Stimulated activated effector memory CD8-positive, alpha-beta T cell treated with anti-CD3 and anti-CD28 coated beads, Interleukin-12 subunit alpha, Interleukin-12 subunit beta, amount 100 ng/mL, for 72 hours (primary cell): ENCODE measurements around the gene DOC2A.

ENCODE experiments used
- ATAC-seq: fragments of 150-1000 bp; cut with Tn5 transposase; 2 replicates; pipeline ENCODE4 v1.10.0; 2021
- DNase-seq, 2 donors: peaks; one replicate each; pipeline ENCODE4 v3.0.0; 2021 to 2022; ENCODE audit warnings: low spot score in 2 of 2
- H3K27ac Mint-ChIP-seq: one replicate; pipeline ENCODE4 v1.8.0; 2022; ENCODE audit warnings: mild to moderate bottlenecking, mixed read lengths
- H3K36me3 Mint-ChIP-seq: one replicate; pipeline ENCODE4 v1.8.0; 2022; ENCODE audit warnings: mild to moderate bottlenecking, mixed read lengths
- H3K4me1 Mint-ChIP-seq: one replicate; pipeline ENCODE4 v1.8.0; 2022; ENCODE audit warnings: mixed read lengths
- H3K4me3 Mint-ChIP-seq: one replicate; pipeline ENCODE4 v1.8.0; 2022; ENCODE audit warnings: mild to moderate bottlenecking, mixed read lengths
- H3K9me3 Mint-ChIP-seq: one replicate; pipeline ENCODE4 v1.8.0; 2022; ENCODE audit warnings: mixed read lengths

Gene DOC2A

GRCh38 chr16:29978081-29978480, 32.7 kb downstream of the DOC2A start:
- ATAC-seq (no peak), DNase-seq (no peak)
- H3K9me3 Mint-ChIP-seq, result no peaks in the 10 kb centered on the region
- peaks cover 71% of the 10 kb centered on the region for H3K36me3 Mint-ChIP-seq
- peak overlapping the region; percentile 1 for H3K27ac Mint-ChIP-seq
- H3K4me3 Mint-ChIP-seq, result no peak overlapping the region
- peaks cover 48% of the 10 kb centered on the region for H3K4me1 Mint-ChIP-seq

- no peak for ATAC-seq
- no peak overlapping the region for H3K4me3 Mint-ChIP-seq
- H3K4me1 Mint-ChIP-seq, result peaks cover 49% of the 10 kb centered on the region
- H3K36me3 Mint-ChIP-seq, result peaks cover 63% of the 10 kb centered on the region
- H3K9me3 Mint-ChIP-seq, result no peaks in the 10 kb centered on the region
- H3K27ac Mint-ChIP-seq, result peak overlapping the region; percentile 95
- no peak for DNase-seq
Observed at GRCh38 chr16:29977063-29977825, 33.6 kb downstream of the DOC2A start.

GRCh38 chr16:29975811-29976511, 34.9 kb downstream of the DOC2A start:
- peak overlapping the region; percentile 95 for H3K27ac Mint-ChIP-seq
- peak overlapping the region; percentile 97 for H3K4me3 Mint-ChIP-seq
- ATAC-seq (no peak), DNase-seq (no peak)
- no peaks in the 10 kb centered on the region for H3K9me3 Mint-ChIP-seq
- peaks cover 56% of the 10 kb centered on the region for H3K36me3 Mint-ChIP-seq
- H3K4me1 Mint-ChIP-seq, result peaks cover 49% of the 10 kb centered on the region

GRCh38 chr16:29975134-29975538, 35.7 kb downstream of the DOC2A start:
- H3K4me1 Mint-ChIP-seq, result peaks cover 49% of the 10 kb centered on the region
- peaks cover 54% of the 10 kb centered on the region for H3K36me3 Mint-ChIP-seq
- H3K9me3 Mint-ChIP-seq, result no peaks in the 10 kb centered on the region
- H3K4me3 Mint-ChIP-seq, result peak overlapping the region; percentile 97
- ATAC-seq, result no peak
- H3K27ac Mint-ChIP-seq, result peak overlapping the region; percentile 95
- no peak for DNase-seq

- Mint-ChIP-seq H3K4me3 (peak overlapping the region; percentile 97), H3K27ac (peak overlapping the region; percentile 95), H3K36me3 (peaks cover 52% of the 10 kb centered on the region), H3K4me1 (peaks cover 47% of the 10 kb centered on the region), H3K9me3 (no peaks in the 10 kb centered on the region)
- ATAC-seq (no peak), DNase-seq (no peak)
Observed at GRCh38 chr16:29974291-29975133, 36.3 kb downstream of the DOC2A start.

GRCh38 chr16:29973384-29974246, 37.2 kb downstream of the DOC2A start, which contains the start of gene TAOK2:
Gene TAOK2, plus strand, starts transcription at chr16:29973868. Its CDS starts 3,905 bp downstream, at chr16:29977773.
- Mint-ChIP-seq H3K4me1 (peaks cover 40% of the 10 kb centered on the region), H3K9me3 (no peaks in the 10 kb centered on the region), H3K4me3 (peak within 1 kb of the TSS; percentile 97), H3K36me3 (peaks cover 52% of the 10 kb centered on the region), H3K27ac (peak within 1 kb of the TSS; percentile 95)
- ATAC-seq (peak; percentile 98), DNase-seq (peak; percentile 92 to 99)

GRCh38 chr16:29972992-29973383, 37.8 kb downstream of the DOC2A start:
- DNase-seq (no peak), ATAC-seq (no peak)
- H3K27ac Mint-ChIP-seq, result peak overlapping the region; percentile 95
- H3K36me3 Mint-ChIP-seq, result peaks cover 53% of the 10 kb centered on the region
- H3K4me1 Mint-ChIP-seq, result peaks cover 40% of the 10 kb centered on the region
- H3K4me3 Mint-ChIP-seq, result peak overlapping the region; percentile 97
- H3K9me3 Mint-ChIP-seq, result no peaks in the 10 kb centered on the region

- peaks cover 58% of the 10 kb centered on the region for H3K36me3 Mint-ChIP-seq
- no peak for DNase-seq
- no peak for ATAC-seq
- peak overlapping the region; percentile 97 for H3K4me3 Mint-ChIP-seq
- peaks cover 37% of the 10 kb centered on the region for H3K4me1 Mint-ChIP-seq
- H3K9me3 Mint-ChIP-seq, result no peaks in the 10 kb centered on the region
- H3K27ac Mint-ChIP-seq, result peak overlapping the region; percentile 95
Observed at GRCh38 chr16:29972500-29972899, 38.3 kb downstream of the DOC2A start.

- peaks cover 25% of the 10 kb centered on the region for H3K4me1 Mint-ChIP-seq
- H3K36me3 Mint-ChIP-seq, result peaks cover 55% of the 10 kb centered on the region
- ATAC-seq, result no peak
- H3K9me3 Mint-ChIP-seq, result no peaks in the 10 kb centered on the region
- peak overlapping the region; percentile 60 for H3K27ac Mint-ChIP-seq
- no peak overlapping the region for H3K4me3 Mint-ChIP-seq
- DNase-seq, result no peak
Observed at GRCh38 chr16:29971304-29971703, 39.5 kb downstream of the DOC2A start.

GRCh38 chr16:29968205-29968604, 42.6 kb downstream of the DOC2A start:
- peaks cover 41% of the 10 kb centered on the region for H3K36me3 Mint-ChIP-seq
- peaks cover 5% of the 10 kb centered on the region for H3K4me1 Mint-ChIP-seq
- no peak overlapping the region for H3K27ac Mint-ChIP-seq
- ATAC-seq, result no peak
- H3K9me3 Mint-ChIP-seq, result no peaks in the 10 kb centered on the region
- no peak overlapping the region for H3K4me3 Mint-ChIP-seq
- DNase-seq, result no peak

- DNase-seq, result no peak
- peak overlapping the region; percentile 84 for H3K4me3 Mint-ChIP-seq
- no peak for ATAC-seq
- H3K36me3 Mint-ChIP-seq, result peaks cover 11% of the 10 kb centered on the region
- H3K9me3 Mint-ChIP-seq, result no peaks in the 10 kb centered on the region
- peak overlapping the region; percentile 89 for H3K27ac Mint-ChIP-seq
- peaks cover 18% of the 10 kb centered on the region for H3K4me1 Mint-ChIP-seq
Observed at GRCh38 chr16:29963021-29963743, 47.6 kb downstream of the DOC2A start.

GRCh38 chr16:29962344-29962994, 48.4 kb downstream of the DOC2A start:
- Mint-ChIP-seq H3K4me3 (peak overlapping the region; percentile 84), H3K36me3 (peaks cover 4% of the 10 kb centered on the region), H3K4me1 (peaks cover 18% of the 10 kb centered on the region), H3K27ac (peak overlapping the region; percentile 89), H3K9me3 (no peaks in the 10 kb centered on the region)
- ATAC-seq (no peak), DNase-seq (no peak)

- ATAC-seq (peak; percentile 90), DNase-seq (peak; percentile 98 to 99)
- Mint-ChIP-seq H3K27ac (peak within 1 kb of the TSS; percentile 89), H3K36me3 (no peaks in the 10 kb centered on the region), H3K4me3 (peak within 1 kb of the TSS; percentile 84), H3K4me1 (peaks cover 18% of the 10 kb centered on the region), H3K9me3 (no peaks in the 10 kb centered on the region)
Observed at GRCh38 chr16:29961479-29962343, 49.1 kb downstream of the DOC2A start, which contains the start of gene TMEM219. Gene TMEM219, plus strand, starts transcription at chr16:29962079. Its CDS starts 1,065 bp downstream, at chr16:29963144.
